Measurements from ENCODE around the gene KCNG4. TPM values are rescaled to one million over a fixed set of nuclear protein-coding genes. Genes with fewer than 3 reads are reported as not detected.
A peak's percentile ranks its signal among the peaks of the same experiment; 100 is the strongest.

KCNG4 gene
- total and polyA plus RNA-seq, 2 donors, result not detected

- Histone ChIP-seq H3K4me3 (ENCODE audit: low read length in 2 of 2) (peak within 1 kb of the TSS; percentile 77 to 92), H3K27me3 (ENCODE audit: control insufficient read depth in 2 of 2, insufficient read depth in 1 of 2, low read length in 1 of 2) (no peaks in the 10 kb centered on the region), H3K9me3 (ENCODE audit: control insufficient read depth in 2 of 2, insufficient read depth in 1 of 2, low read length in 1 of 2) (no peaks in the 10 kb centered on the region), H3K4me1 (ENCODE audit: control insufficient read depth in 2 of 2, insufficient read depth in 2 of 2, low read length in 2 of 2) (peaks cover 4 to 10% of the 10 kb centered on the region in 2 donors), H3K36me3 (ENCODE audit: control insufficient read depth in 2 of 2, insufficient read depth in 2 of 2, low read length in 1 of 2) (peaks cover 18 to 26% of the 10 kb centered on the region in 2 donors), H3K27ac (ENCODE audit: low read depth in 1 of 2, low read length in 1 of 2) (peak within 1 kb of the TSS in 1 of 2 donors; percentile 77)
- WGBS, result 3% methylated on average over 55 of the region's 55 CpGs
- peak; percentile 77 to 97 (median 93) for DNase-seq (ENCODE audit: low read depth in 6 of 9, low spot score in 9 of 9)
Measured at GRCh38 chr16:84186685-84187437, 53.0 kb downstream of the KCNG4 start, which contains the start of gene TAF1C. TSS of gene TAF1C (minus strand) at chr16:84187057. CDS start at chr16:84184988, 2,069 bp downstream.

- H3K27me3 ChIP-seq (ENCODE audit: control insufficient read depth in 2 of 2, insufficient read depth in 1 of 2, low read length in 1 of 2), result no peaks in the 10 kb centered on the region
- peaks cover 25 to 47% of the 10 kb centered on the region in 2 donors for H3K36me3 ChIP-seq (ENCODE audit: control insufficient read depth in 2 of 2, insufficient read depth in 2 of 2, low read length in 1 of 2)
- WGBS, result 98% methylated on average over 10 of the region's 10 CpGs
- no peak for DNase-seq (ENCODE audit: low read depth in 6 of 9, low spot score in 9 of 9)
- H3K4me1 ChIP-seq (ENCODE audit: control insufficient read depth in 2 of 2, insufficient read depth in 2 of 2, low read length in 2 of 2), result peaks cover 4 to 10% of the 10 kb centered on the region in 2 donors
- no peak overlapping the region for H3K4me3 ChIP-seq (ENCODE audit: low read length in 2 of 2)
- H3K9me3 ChIP-seq (ENCODE audit: control insufficient read depth in 2 of 2, insufficient read depth in 1 of 2, low read length in 1 of 2), result no peaks in the 10 kb centered on the region
- H3K27ac ChIP-seq (ENCODE audit: low read depth in 1 of 2, low read length in 1 of 2), result no peak overlapping the region
Measured at GRCh38 chr16:84184775-84185174, 55.0 kb downstream of the KCNG4 start.

- Histone ChIP-seq H3K4me3 (ENCODE audit: low read length in 2 of 2) (no peak overlapping the region), H3K9me3 (ENCODE audit: control insufficient read depth in 2 of 2, insufficient read depth in 1 of 2, low read length in 1 of 2) (no peaks in the 10 kb centered on the region), H3K36me3 (ENCODE audit: control insufficient read depth in 2 of 2, insufficient read depth in 2 of 2, low read length in 1 of 2) (peaks cover 30 to 54% of the 10 kb centered on the region in 2 donors), H3K27ac (ENCODE audit: low read depth in 1 of 2, low read length in 1 of 2) (no peak overlapping the region), H3K4me1 (ENCODE audit: control insufficient read depth in 2 of 2, insufficient read depth in 2 of 2, low read length in 2 of 2) (peaks cover 4 to 10% of the 10 kb centered on the region in 2 donors), H3K27me3 (ENCODE audit: control insufficient read depth in 2 of 2, insufficient read depth in 1 of 2, low read length in 1 of 2) (no peaks in the 10 kb centered on the region)
- DNase-seq (ENCODE audit: low read depth in 6 of 9, low spot score in 9 of 9), result no peak
- WGBS, result 98% methylated on average over 11 of the region's 11 CpGs
Measured at GRCh38 chr16:84183911-84184591, 55.8 kb downstream of the KCNG4 start.

DNA sequence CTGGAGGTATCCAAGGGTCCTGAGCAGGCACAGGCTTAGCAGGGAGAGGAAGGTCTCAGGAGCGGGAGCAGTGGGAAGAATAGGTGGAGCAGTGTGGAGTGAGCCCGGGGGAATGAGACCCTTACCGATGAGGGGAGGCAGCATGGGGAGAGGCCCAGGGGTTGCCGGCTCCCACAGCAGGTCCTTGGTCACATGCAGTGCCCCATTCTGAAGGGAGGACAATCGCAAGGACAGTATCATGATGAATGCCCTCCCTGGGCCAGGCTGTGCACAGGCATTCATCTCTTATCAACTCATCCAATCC lies 56.3 kb downstream of the KCNG4 start:
- no peak for DNase-seq (ENCODE audit: low read depth in 6 of 9, low spot score in 9 of 9)
- H3K9me3 ChIP-seq (ENCODE audit: control insufficient read depth in 2 of 2, insufficient read depth in 1 of 2, low read length in 1 of 2), result no peaks in the 10 kb centered on the region
- no peak overlapping the region for H3K27ac ChIP-seq (ENCODE audit: low read depth in 1 of 2, low read length in 1 of 2)
- H3K4me3 ChIP-seq (ENCODE audit: low read length in 2 of 2), result no peak overlapping the region
- over 99% methylated on average over 5 of the region's 5 CpGs for WGBS
- peaks cover 4 to 10% of the 10 kb centered on the region in 2 donors for H3K4me1 ChIP-seq (ENCODE audit: control insufficient read depth in 2 of 2, insufficient read depth in 2 of 2, low read length in 2 of 2)
- H3K36me3 ChIP-seq (ENCODE audit: control insufficient read depth in 2 of 2, insufficient read depth in 2 of 2, low read length in 1 of 2), result peaks cover 33 to 60% of the 10 kb centered on the region in 2 donors
- H3K27me3 ChIP-seq (ENCODE audit: control insufficient read depth in 2 of 2, insufficient read depth in 1 of 2, low read length in 1 of 2), result no peaks in the 10 kb centered on the region

DNA sequence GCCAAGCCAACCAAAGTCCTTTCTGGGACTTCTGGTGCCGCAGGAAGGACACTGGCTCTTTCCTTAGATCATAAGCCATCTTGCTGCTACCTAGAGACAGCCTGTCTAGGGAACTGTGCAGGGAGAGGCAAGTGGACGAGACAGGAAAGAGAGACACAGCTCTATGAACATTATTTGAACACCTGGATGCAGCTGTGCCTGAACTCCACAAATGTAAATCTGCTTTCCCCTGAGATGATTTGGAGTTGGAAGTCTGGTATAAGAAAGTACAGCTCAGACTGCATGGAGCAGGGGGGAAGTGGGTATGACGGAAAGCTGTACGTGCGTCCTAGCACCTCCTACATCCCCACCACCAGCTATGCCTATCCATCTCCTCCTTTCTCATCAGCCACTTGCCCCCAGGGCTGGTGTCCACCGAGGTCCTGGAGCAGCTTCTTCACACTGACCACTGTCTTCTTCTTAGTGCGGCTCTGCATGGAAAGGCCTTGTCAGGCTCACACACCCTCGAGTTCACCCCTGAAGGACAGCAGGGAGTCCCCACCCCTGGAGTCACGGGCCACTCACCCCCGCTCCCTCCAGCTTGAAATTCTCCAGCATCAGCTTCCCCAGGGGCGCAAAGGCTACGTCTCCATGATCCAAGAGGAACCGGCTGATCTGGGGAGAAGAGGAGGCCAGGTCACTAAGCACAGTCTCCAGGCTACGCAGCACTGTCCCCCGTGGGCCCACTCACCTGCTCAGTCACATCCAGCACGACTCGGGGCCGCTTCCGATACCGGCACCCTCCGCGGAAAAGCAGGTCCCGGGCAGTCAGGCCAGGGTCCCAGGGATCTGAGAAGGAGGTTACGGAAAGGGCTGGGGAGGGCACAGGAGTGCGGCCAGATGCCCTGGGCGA lies 56.9 kb downstream of the KCNG4 start:
- no peak for DNase-seq (ENCODE audit: low read depth in 6 of 9, low spot score in 9 of 9)
- Histone ChIP-seq H3K4me1 (ENCODE audit: control insufficient read depth in 2 of 2, insufficient read depth in 2 of 2, low read length in 2 of 2) (peaks cover 4 to 10% of the 10 kb centered on the region in 2 donors), H3K4me3 (ENCODE audit: low read length in 2 of 2) (no peak overlapping the region), H3K27me3 (ENCODE audit: control insufficient read depth in 2 of 2, insufficient read depth in 1 of 2, low read length in 1 of 2) (no peaks in the 10 kb centered on the region), H3K27ac (ENCODE audit: low read depth in 1 of 2, low read length in 1 of 2) (no peak overlapping the region), H3K9me3 (ENCODE audit: control insufficient read depth in 2 of 2, insufficient read depth in 1 of 2, low read length in 1 of 2) (no peaks in the 10 kb centered on the region), H3K36me3 (ENCODE audit: control insufficient read depth in 2 of 2, insufficient read depth in 2 of 2, low read length in 1 of 2) (peaks cover 39 to 65% of the 10 kb centered on the region in 2 donors)
- 96% methylated on average over 26 of the region's 26 CpGs for WGBS

DNA sequence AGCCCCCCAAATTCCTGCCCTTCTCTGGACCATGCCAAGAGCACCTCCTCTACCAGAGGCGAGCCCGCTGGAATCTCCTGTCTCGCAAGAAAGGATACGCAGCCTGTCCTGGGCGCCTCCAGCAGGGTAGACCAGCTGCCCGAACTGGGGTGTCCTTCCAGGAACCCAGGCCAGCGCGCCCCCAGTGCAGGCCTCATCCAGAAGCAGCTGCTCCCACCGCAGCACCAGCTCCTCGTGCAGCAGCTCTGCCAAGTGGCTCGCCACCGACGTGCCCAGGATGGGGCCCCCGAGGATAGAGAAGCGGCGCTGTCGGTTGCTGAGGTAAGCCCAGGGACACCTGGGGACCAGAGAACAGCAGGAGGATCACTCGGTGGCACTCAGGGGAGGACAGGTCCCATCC lies 57.7 kb downstream of the KCNG4 start:
- no peak for DNase-seq (ENCODE audit: low read depth in 6 of 9, low spot score in 9 of 9)
- Histone ChIP-seq H3K36me3 (ENCODE audit: control insufficient read depth in 2 of 2, insufficient read depth in 2 of 2, low read length in 1 of 2) (peaks cover 40 to 65% of the 10 kb centered on the region in 2 donors), H3K27ac (ENCODE audit: low read depth in 1 of 2, low read length in 1 of 2) (no peak overlapping the region), H3K4me3 (ENCODE audit: low read length in 2 of 2) (no peak overlapping the region), H3K4me1 (ENCODE audit: control insufficient read depth in 2 of 2, insufficient read depth in 2 of 2, low read length in 2 of 2) (peaks cover 4 to 10% of the 10 kb centered on the region in 2 donors), H3K27me3 (ENCODE audit: control insufficient read depth in 2 of 2, insufficient read depth in 1 of 2, low read length in 1 of 2) (no peaks in the 10 kb centered on the region), H3K9me3 (ENCODE audit: control insufficient read depth in 2 of 2, insufficient read depth in 1 of 2, low read length in 1 of 2) (no peaks in the 10 kb centered on the region)
- WGBS, result 98% methylated on average over 18 of the region's 18 CpGs

GRCh38 chr16:84181144-84181915 lies 58.5 kb downstream of the KCNG4 start:
- 97% methylated on average over 41 of the region's 41 CpGs for WGBS
- Histone ChIP-seq H3K4me3 (ENCODE audit: low read length in 2 of 2) (no peak overlapping the region), H3K27me3 (ENCODE audit: control insufficient read depth in 2 of 2, insufficient read depth in 1 of 2, low read length in 1 of 2) (no peaks in the 10 kb centered on the region), H3K4me1 (ENCODE audit: control insufficient read depth in 2 of 2, insufficient read depth in 2 of 2, low read length in 2 of 2) (peaks cover 4 to 9% of the 10 kb centered on the region in 2 donors), H3K36me3 (ENCODE audit: control insufficient read depth in 2 of 2, insufficient read depth in 2 of 2, low read length in 1 of 2) (peaks cover 40 to 65% of the 10 kb centered on the region in 2 donors), H3K27ac (ENCODE audit: low read depth in 1 of 2, low read length in 1 of 2) (no peak overlapping the region), H3K9me3 (ENCODE audit: control insufficient read depth in 2 of 2, insufficient read depth in 1 of 2, low read length in 1 of 2) (no peaks in the 10 kb centered on the region)
- DNase-seq (ENCODE audit: low read depth in 6 of 9, low spot score in 9 of 9), result no peak

- no peak for DNase-seq (ENCODE audit: low read depth in 6 of 9, low spot score in 9 of 9)
- 96% methylated on average over 21 of the region's 21 CpGs for WGBS
- H3K27ac ChIP-seq (ENCODE audit: low read depth in 1 of 2, low read length in 1 of 2), result no peak overlapping the region
Measured at GRCh38 chr16:84180519-84181140, 59.2 kb downstream of the KCNG4 start.

More at GRCh38 chr16:84180519-84181140, 59.2 kb downstream of the KCNG4 start:
- Histone ChIP-seq H3K4me3 (ENCODE audit: low read length in 2 of 2) (no peak overlapping the region), H3K9me3 (ENCODE audit: control insufficient read depth in 2 of 2, insufficient read depth in 1 of 2, low read length in 1 of 2) (no peaks in the 10 kb centered on the region), H3K36me3 (ENCODE audit: control insufficient read depth in 2 of 2, insufficient read depth in 2 of 2, low read length in 1 of 2) (peaks cover 40 to 65% of the 10 kb centered on the region in 2 donors), H3K27me3 (ENCODE audit: control insufficient read depth in 2 of 2, insufficient read depth in 1 of 2, low read length in 1 of 2) (no peaks in the 10 kb centered on the region), H3K4me1 (ENCODE audit: control insufficient read depth in 2 of 2, insufficient read depth in 2 of 2, low read length in 2 of 2) (peaks cover 0 to 2% of the 10 kb centered on the region in 2 donors)
